Measurements from ENCODE around the gene SMAD1.

Gene SMAD1

GRCh38 chr4:145525291-145525740, 43.7 kb downstream of the SMAD1 start:
- Histone ChIP-seq H3K4me3 (ENCODE audit: severe bottlenecking) (no peak overlapping the region), H3K4me1 (ENCODE audit: insufficient read depth, poor library complexity, severe bottlenecking) (no peaks in the 10 kb centered on the region), H3K27ac (ENCODE audit: poor library complexity, severe bottlenecking) (no peak overlapping the region), H3K36me3 (ENCODE audit: low read depth) (no peaks in the 10 kb centered on the region), H3K9me3 (ENCODE audit: severe bottlenecking) (no peaks in the 10 kb centered on the region), H3K27me3 (ENCODE audit: insufficient read depth, poor library complexity, severe bottlenecking) (no peaks in the 10 kb centered on the region)
- no peak for TF ChIP-seq CTCF (IDR thresholded peaks at IDR 0.05; ENCODE audit: poor library complexity, severe bottlenecking)
- DNase-seq (ENCODE audit: low spot score) (no peak), ATAC-seq (ENCODE audit: low read depth) (no peak)

GRCh38 chr4:145527773-145528172, 46.1 kb downstream of the SMAD1 start:
- Histone ChIP-seq H3K9me3 (ENCODE audit: severe bottlenecking) (no peaks in the 10 kb centered on the region), H3K4me3 (ENCODE audit: severe bottlenecking) (no peak overlapping the region), H3K27me3 (ENCODE audit: insufficient read depth, poor library complexity, severe bottlenecking) (no peaks in the 10 kb centered on the region), H3K36me3 (ENCODE audit: low read depth) (no peaks in the 10 kb centered on the region), H3K27ac (ENCODE audit: poor library complexity, severe bottlenecking) (no peak overlapping the region), H3K4me1 (ENCODE audit: insufficient read depth, poor library complexity, severe bottlenecking) (peaks cover 1% of the 10 kb centered on the region)
- DNase-seq (ENCODE audit: low spot score) (no peak), ATAC-seq (ENCODE audit: low read depth) (no peak)
- no peak for TF ChIP-seq CTCF (IDR thresholded peaks at IDR 0.05; ENCODE audit: poor library complexity, severe bottlenecking)

- TF ChIP-seq CTCF (IDR thresholded peaks at IDR 0.05; ENCODE audit: poor library complexity, severe bottlenecking): no peak
- DNase-seq (ENCODE audit: low spot score) (no peak), ATAC-seq (ENCODE audit: low read depth) (no peak)
- H3K36me3 ChIP-seq (ENCODE audit: low read depth): no peaks in the 10 kb centered on the region
- no peak overlapping the region for H3K4me3 ChIP-seq (ENCODE audit: severe bottlenecking)
- no peaks in the 10 kb centered on the region for H3K27me3 ChIP-seq (ENCODE audit: insufficient read depth, poor library complexity, severe bottlenecking)
- no peak overlapping the region for H3K27ac ChIP-seq (ENCODE audit: poor library complexity, severe bottlenecking)
- no peaks in the 10 kb centered on the region for H3K9me3 ChIP-seq (ENCODE audit: severe bottlenecking)
- peaks cover 3% of the 10 kb centered on the region for H3K4me1 ChIP-seq (ENCODE audit: insufficient read depth, poor library complexity, severe bottlenecking)
These were observed 46.9 kb downstream of the SMAD1 start for GRCh38 chr4:145528601-145529000.

GRCh38 chr4:145530189-145530588, 48.5 kb downstream of the SMAD1 start:
- DNase-seq (ENCODE audit: low spot score) (no peak), ATAC-seq (ENCODE audit: low read depth) (no peak)
- Histone ChIP-seq H3K4me3 (ENCODE audit: severe bottlenecking) (no peak overlapping the region), H3K36me3 (ENCODE audit: low read depth) (no peaks in the 10 kb centered on the region), H3K4me1 (ENCODE audit: insufficient read depth, poor library complexity, severe bottlenecking) (peaks cover 5% of the 10 kb centered on the region), H3K27me3 (ENCODE audit: insufficient read depth, poor library complexity, severe bottlenecking) (no peaks in the 10 kb centered on the region), H3K9me3 (ENCODE audit: severe bottlenecking) (no peaks in the 10 kb centered on the region), H3K27ac (ENCODE audit: poor library complexity, severe bottlenecking) (no peak overlapping the region)
- TF ChIP-seq CTCF (IDR thresholded peaks at IDR 0.05; ENCODE audit: poor library complexity, severe bottlenecking): no peak

- no peak overlapping the region for H3K4me3 ChIP-seq (ENCODE audit: severe bottlenecking)
- no peak for TF ChIP-seq CTCF (IDR thresholded peaks at IDR 0.05; ENCODE audit: poor library complexity, severe bottlenecking)
- H3K9me3 ChIP-seq (ENCODE audit: severe bottlenecking): no peaks in the 10 kb centered on the region
- H3K27me3 ChIP-seq (ENCODE audit: insufficient read depth, poor library complexity, severe bottlenecking): no peaks in the 10 kb centered on the region
- H3K36me3 ChIP-seq (ENCODE audit: low read depth): no peaks in the 10 kb centered on the region
- H3K27ac ChIP-seq (ENCODE audit: poor library complexity, severe bottlenecking): no peak overlapping the region
- DNase-seq (ENCODE audit: low spot score) (no peak), ATAC-seq (ENCODE audit: low read depth) (peak; percentile 38; the same call in 1 of the 3 replicates)
- H3K4me1 ChIP-seq (ENCODE audit: insufficient read depth, poor library complexity, severe bottlenecking): peaks cover 8% of the 10 kb centered on the region
These were observed 49.0 kb downstream of the SMAD1 start for GRCh38 chr4:145530662-145531061.
